SH-SY5Y (cell line): ENCODE measurements around the gene BTN1A1.

Experiments
- GATA2 ChIP-seq: IDR thresholded peaks from 2 replicates; pipeline ENCODE4 v1.6.1; 2011; ENCODE audit warnings: mild to moderate bottlenecking, low read depth, low read length
- GATA3 ChIP-seq: IDR thresholded peaks from 2 replicates; pipeline ENCODE4 v1.6.1; 2011; ENCODE audit warnings: low read depth, mild to moderate bottlenecking, low read length, moderate library complexity

GRCh38 chr6:26472549-26473290 lies 27.4 kb upstream of the BTN1A1 start:
- TF ChIP-seq GATA2 (no peak), GATA3 (no peak)
